Nephron progenitor cell (in vitro differentiated cells): ENCODE results near the gene P3H2.
"Not testable (repeated sequence)": the region's sequence is repeated elsewhere in the genome, so short reads cannot be mapped to it uniquely, and the experiment has no call there.

Source experiments
- DNase-seq: peaks from one replicate; pipeline ENCODE4 v3.0.0; 2021
- H3K27ac Mint-ChIP-seq: 2 replicates; pipeline ENCODE4 v1.8.0; 2021; ENCODE audit warnings: mild to moderate bottlenecking, moderate library complexity, mixed read lengths
- H3K27me3 Mint-ChIP-seq: 2 replicates; pipeline ENCODE4 v1.8.0; 2021; ENCODE audit warnings: mild to moderate bottlenecking, low read depth, mixed read lengths; ENCODE audit not compliant: poor library complexity
- H3K36me3 Mint-ChIP-seq: 2 replicates; pipeline ENCODE4 v1.8.0; 2021; ENCODE audit warnings: low read depth, mixed read lengths
- H3K4me1 Mint-ChIP-seq: 2 replicates; pipeline ENCODE4 v1.8.0; 2021; ENCODE audit warnings: mixed read lengths
- H3K4me3 Mint-ChIP-seq: 2 replicates; pipeline ENCODE4 v1.8.0; 2021; ENCODE audit warnings: mild to moderate bottlenecking, moderate library complexity, mixed read lengths
- H3K9me3 Mint-ChIP-seq: 2 replicates; pipeline ENCODE4 v1.8.0; 2021; ENCODE audit warnings: mild to moderate bottlenecking, moderate library complexity, mixed read lengths
- TF ChIP-seq, protein P1 (sequence below): fragments of 200-600 bp; sonication (generic); IDR thresholded peaks from 2 replicates; pipeline ENCODE4 v1.5.0; 2021; ENCODE audit warnings: antibody characterized with exemption

The P3H2 gene

DNA sequence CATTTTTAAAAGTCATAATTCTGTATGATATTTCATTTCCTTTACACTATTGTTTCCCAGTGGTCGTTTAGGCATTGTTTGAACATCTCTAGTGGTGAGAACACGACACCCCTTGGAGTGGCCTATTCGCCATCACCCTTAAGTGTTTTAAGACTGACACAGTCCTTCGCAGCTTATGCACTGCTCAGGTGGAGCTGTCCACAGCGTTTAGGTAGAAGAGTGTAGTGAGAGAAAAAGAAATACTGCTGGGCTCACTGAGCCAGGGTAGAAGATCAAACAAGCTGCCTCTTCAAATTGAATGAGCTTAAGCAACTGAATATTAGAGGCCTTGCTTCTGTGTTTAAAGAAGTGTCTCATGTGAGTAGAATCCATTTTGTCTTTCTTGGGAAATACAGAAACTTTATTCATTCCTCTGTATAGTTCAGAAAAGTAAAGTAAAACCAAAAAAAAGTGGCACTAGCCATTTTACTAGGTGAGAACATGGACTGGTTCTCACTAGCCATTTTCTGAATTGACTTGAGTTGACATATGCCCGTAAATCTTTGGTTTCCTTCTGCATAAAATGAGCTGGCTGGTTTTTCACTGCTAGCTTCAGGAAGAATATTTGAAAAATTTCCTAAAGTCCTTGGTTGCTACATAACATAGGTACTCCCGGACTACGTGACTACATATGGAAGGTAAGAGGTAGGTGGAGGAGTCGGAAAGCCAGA lies 155.9 kb downstream of the P3H2 start:
- TF ChIP-seq, protein P1, sequence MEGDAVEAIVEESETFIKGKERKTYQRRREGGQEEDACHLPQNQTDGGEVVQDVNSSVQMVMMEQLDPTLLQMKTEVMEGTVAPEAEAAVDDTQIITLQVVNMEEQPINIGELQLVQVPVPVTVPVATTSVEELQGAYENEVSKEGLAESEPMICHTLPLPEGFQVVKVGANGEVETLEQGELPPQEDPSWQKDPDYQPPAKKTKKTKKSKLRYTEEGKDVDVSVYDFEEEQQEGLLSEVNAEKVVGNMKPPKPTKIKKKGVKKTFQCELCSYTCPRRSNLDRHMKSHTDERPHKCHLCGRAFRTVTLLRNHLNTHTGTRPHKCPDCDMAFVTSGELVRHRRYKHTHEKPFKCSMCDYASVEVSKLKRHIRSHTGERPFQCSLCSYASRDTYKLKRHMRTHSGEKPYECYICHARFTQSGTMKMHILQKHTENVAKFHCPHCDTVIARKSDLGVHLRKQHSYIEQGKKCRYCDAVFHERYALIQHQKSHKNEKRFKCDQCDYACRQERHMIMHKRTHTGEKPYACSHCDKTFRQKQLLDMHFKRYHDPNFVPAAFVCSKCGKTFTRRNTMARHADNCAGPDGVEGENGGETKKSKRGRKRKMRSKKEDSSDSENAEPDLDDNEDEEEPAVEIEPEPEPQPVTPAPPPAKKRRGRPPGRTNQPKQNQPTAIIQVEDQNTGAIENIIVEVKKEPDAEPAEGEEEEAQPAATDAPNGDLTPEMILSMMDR, result no peak
- Mint-ChIP-seq H3K27ac (peak overlapping the region; percentile 52), H3K9me3 (no peaks in the 10 kb centered on the region), H3K4me3 (no peak overlapping the region), H3K36me3 (peaks cover 29% of the 10 kb centered on the region), H3K27me3 (no peaks in the 10 kb centered on the region), H3K4me1 (peaks cover 19% of the 10 kb centered on the region)
- no peak for DNase-seq

DNA sequence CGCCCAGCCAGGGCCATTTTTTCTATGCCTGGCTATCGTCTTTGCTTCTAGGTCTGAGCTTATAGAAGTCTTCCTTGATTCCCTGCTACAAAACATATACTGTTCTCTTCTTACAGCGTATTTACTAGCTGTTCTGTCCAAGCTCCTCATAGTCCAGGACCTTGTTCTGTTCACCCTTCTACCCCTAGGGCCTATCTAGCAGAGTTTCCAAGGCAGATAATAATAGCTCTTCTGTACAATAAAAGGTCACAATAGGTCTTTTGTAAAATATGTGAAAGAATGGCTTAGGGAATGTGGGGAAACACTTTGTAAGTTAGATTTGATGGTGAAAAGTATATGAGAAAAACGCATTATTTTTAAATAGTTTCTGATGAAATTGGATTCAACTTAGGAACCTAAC lies 158.2 kb downstream of the P3H2 start:
- no peak for DNase-seq
- Mint-ChIP-seq H3K27me3 (no peaks in the 10 kb centered on the region), H3K4me3 (no peak overlapping the region), H3K36me3 (peaks cover 12% of the 10 kb centered on the region), H3K27ac (no peak overlapping the region), H3K4me1 (peaks cover 19% of the 10 kb centered on the region), H3K9me3 (no peaks in the 10 kb centered on the region)
- TF ChIP-seq, protein P1, result no peak

DNA sequence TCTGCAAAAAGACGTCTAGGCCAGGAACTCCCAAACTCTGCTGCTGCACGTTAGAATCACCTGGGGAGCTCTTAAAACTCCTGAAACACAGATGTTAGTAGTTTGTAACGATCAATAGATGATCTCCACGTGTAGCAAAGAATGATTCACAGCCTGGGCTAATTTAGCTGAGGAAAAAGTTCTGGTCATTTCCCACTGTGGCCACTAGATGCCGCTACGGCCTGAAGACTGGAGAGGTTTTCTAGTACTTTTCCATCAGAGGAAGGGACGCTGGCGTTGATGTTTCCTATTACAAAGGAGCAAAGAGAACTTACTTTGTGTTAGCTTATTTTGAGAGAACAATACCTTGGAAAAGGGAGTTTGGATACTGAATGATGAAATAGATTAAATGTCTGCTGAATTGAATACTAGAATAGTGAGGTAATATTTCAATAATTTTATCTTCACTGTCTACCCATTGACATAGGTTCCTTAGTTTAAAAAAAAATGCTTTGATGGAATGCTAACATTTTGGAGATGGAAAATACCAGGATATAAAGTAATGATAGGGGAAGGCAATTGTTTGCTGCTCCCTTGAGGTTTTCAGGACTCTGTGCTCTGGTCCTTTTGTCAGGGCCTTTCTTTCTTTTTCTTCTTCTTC lies 159.1 kb downstream of the P3H2 start:
- peaks cover 19% of the 10 kb centered on the region for H3K4me1 Mint-ChIP-seq
- H3K36me3 Mint-ChIP-seq, result peaks cover 8% of the 10 kb centered on the region
- TF ChIP-seq, protein P1, result peak; percentile 91
- H3K4me3 Mint-ChIP-seq, result no peak overlapping the region
- H3K27ac Mint-ChIP-seq, result peak overlapping the region; percentile 37
- no peaks in the 10 kb centered on the region for H3K27me3 Mint-ChIP-seq
- DNase-seq, result peak; percentile 81
- H3K9me3 Mint-ChIP-seq, result no peaks in the 10 kb centered on the region

DNA sequence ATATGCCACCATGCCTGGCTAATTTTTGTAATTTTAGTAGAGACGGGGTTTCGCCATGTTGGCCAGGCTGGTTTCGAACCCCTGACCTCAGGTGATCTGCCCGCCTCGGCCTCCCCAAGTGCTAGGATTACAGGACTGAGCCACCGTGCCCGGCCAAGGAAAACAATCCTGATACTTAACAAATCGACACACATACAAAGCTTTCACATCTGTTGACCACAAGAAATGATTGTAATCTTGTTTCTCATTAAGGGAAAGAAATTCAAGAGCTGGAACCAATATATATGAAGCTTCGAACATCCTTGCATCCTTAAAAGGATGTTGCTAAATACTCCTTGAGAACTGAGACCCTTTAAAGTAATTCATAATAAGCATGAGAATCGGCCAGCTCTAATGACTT lies 159.6 kb downstream of the P3H2 start:
- not testable (repeated sequence) for H3K27me3 Mint-ChIP-seq, H3K4me3 Mint-ChIP-seq, H3K27ac Mint-ChIP-seq, DNase-seq, H3K9me3 Mint-ChIP-seq
- Mint-ChIP-seq H3K4me1 (peaks cover 19% of the 10 kb centered on the region), H3K36me3 (peaks cover 13% of the 10 kb centered on the region)

DNA sequence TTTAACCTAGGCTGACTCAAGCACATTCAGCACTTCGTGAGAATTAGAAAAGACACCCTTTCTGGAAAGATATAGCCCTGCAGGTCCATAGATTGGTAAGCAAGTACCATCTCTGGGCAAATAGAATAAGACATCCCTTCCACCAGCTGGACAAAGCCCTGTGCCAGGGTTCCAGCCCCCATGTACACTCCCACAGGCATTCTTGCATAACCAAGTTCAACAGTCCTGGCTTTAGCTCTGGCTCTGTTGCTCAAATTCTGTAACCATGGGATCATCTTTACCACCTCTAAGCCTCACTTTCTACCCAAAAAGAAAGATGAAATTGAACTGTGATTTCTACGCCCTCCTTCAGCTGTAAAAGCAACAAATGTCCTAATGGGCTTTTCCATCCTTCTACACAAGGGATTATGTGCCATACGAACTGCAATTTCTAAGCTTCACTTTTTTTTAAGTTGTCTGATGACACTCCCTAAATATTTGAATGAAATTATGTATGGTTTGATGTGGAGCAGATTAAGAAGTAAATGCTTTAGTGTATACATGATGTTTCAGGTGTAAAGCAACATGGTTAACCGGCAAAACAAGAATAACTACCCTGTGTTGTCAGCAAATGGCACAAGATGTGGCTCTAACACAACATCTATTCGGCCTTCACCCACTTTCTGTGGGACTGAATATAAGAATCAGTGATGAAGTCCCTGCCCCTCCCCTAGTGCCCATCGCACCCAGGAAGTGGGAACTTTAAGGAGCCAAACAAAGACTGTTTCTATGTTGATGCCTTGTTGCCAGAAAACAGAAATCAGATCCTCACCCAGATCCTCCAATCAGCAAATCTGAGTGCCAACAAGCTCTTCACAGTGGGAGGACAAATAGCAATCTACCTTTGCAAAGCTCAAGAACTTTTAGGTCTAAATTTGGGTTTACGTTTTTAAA lies 165.7 kb downstream of the P3H2 start:
- no peak for DNase-seq
- Mint-ChIP-seq H3K27ac (no peak overlapping the region), H3K4me3 (no peak overlapping the region), H3K36me3 (peaks cover 21% of the 10 kb centered on the region), H3K9me3 (peaks cover 6% of the 10 kb centered on the region), H3K27me3 (no peaks in the 10 kb centered on the region), H3K4me1 (peaks cover 7% of the 10 kb centered on the region)
- TF ChIP-seq, protein P1, result no peak

DNA sequence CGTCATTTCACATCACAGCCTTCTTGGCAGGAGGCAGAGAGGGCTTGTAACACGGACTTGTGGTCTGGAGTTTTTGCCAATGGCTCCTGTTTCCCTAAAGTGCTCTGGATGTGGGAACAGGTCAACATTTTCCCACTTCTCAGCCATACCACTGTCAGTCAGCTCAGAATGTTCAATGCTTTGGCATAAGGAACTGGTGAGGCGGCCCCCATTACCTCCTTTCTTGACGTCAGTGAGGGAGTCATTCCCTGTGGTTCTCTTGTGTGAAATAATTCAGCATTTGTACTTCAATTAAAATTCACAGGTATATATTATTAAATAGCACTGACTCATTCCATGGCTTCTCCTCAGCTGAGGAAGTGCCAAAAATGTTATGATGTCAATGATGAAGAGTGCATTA lies 167.1 kb downstream of the P3H2 start:
- Mint-ChIP-seq H3K4me1 (peaks cover 13% of the 10 kb centered on the region), H3K9me3 (peaks cover 6% of the 10 kb centered on the region), H3K27me3 (peaks cover 5% of the 10 kb centered on the region), H3K36me3 (peaks cover 13% of the 10 kb centered on the region), H3K27ac (no peak overlapping the region), H3K4me3 (no peak overlapping the region)
- TF ChIP-seq, protein P1, result no peak
- DNase-seq, result no peak
